Cerebellar nuclear complex (tissue), 1 donor: ENCODE data around the gene EIF2B2.

Source experiments
- DNase-seq, 2 experiments: peaks; one replicate each; lab custom pipeline; 2025; lab: John Stamatoyannopoulos, UW

EIF2B2 gene

GRCh38 chr14:74974364-74975058, 28.2 kb upstream of the EIF2B2 start:
- DNase-seq, result no peak

- DNase-seq, result no peak
These were observed 27.5 kb upstream of the EIF2B2 start for GRCh38 chr14:74975059-74975810.

- DNase-seq, result no peak
These were observed 26.2 kb upstream of the EIF2B2 start for GRCh38 chr14:74976264-74977113.

GRCh38 chr14:74977164-74977900, 25.4 kb upstream of the EIF2B2 start:
- no peak for DNase-seq

- DNase-seq, result no peak
These were observed 24.8 kb upstream of the EIF2B2 start for GRCh38 chr14:74977901-74978385.

- DNase-seq, result no peak
These were observed 24.2 kb upstream of the EIF2B2 start for GRCh38 chr14:74978416-74978947.

- no peak for DNase-seq
These were observed 23.7 kb upstream of the EIF2B2 start for GRCh38 chr14:74979029-74979428.

GRCh38 chr14:74979442-74980397, 23.0 kb upstream of the EIF2B2 start:
- DNase-seq, result no peak

- DNase-seq, result no peak
These were observed 22.4 kb upstream of the EIF2B2 start for GRCh38 chr14:74980398-74980730.

- DNase-seq, result no peak
These were observed 21.8 kb upstream of the EIF2B2 start for GRCh38 chr14:74980731-74981461.

- no peak for DNase-seq
These were observed 21.3 kb upstream of the EIF2B2 start for GRCh38 chr14:74981462-74981782.

- DNase-seq, result no peak
These were observed 20.9 kb upstream of the EIF2B2 start for GRCh38 chr14:74981833-74982232.

- DNase-seq, result no peak
These were observed 20.1 kb upstream of the EIF2B2 start for GRCh38 chr14:74982661-74983060.

- no peak for DNase-seq
These were observed 19.4 kb upstream of the EIF2B2 start for GRCh38 chr14:74983343-74983742.

- DNase-seq, result no peak
These were observed 18.3 kb upstream of the EIF2B2 start for GRCh38 chr14:74984236-74985027.

GRCh38 chr14:74985028-74985310, 17.8 kb upstream of the EIF2B2 start:
- no peak for DNase-seq

GRCh38 chr14:74985806-74986205, 16.9 kb upstream of the EIF2B2 start:
- DNase-seq, result no peak

- DNase-seq, result no peak
These were observed 14.6 kb upstream of the EIF2B2 start for GRCh38 chr14:74988131-74988530.

GRCh38 chr14:74988993-74989392, 13.7 kb upstream of the EIF2B2 start:
- no peak for DNase-seq
